Gastrocnemius medialis (tissue), 4 donors: ENCODE results near the gene CXXC5.
"Not testable (repeated sequence)": the region's sequence is repeated elsewhere in the genome, so short reads cannot be mapped to it uniquely, and the experiment has no call there.

Experiments
- CTCF ChIP-seq, 5 experiments: fragments of 450-650 bp in 3 of 5; fragments of 200-600 bp in 2 of 5; sonication (generic) in 2 of 5; IDR thresholded peaks in 4 of 5; conservative IDR thresholded peaks in 1 of 5; 1 replicate in 4 of 5; 2 replicates in 1 of 5; pipeline ENCODE4 v1.5.1; 2016 to 2019; ENCODE audit warnings: antibody characterized with exemption in 5 of 5, mild to moderate bottlenecking in 3 of 5, moderate library complexity in 3 of 5
- POLR2A ChIP-seq, 2 donors: fragments of 450-650 bp; IDR thresholded peaks; one replicate each; pipeline ENCODE4 v1.6.1; 2017; ENCODE audit warnings: antibody characterized with exemption in 2 of 2, mild to moderate bottlenecking in 2 of 2, moderate library complexity in 2 of 2

DNA sequence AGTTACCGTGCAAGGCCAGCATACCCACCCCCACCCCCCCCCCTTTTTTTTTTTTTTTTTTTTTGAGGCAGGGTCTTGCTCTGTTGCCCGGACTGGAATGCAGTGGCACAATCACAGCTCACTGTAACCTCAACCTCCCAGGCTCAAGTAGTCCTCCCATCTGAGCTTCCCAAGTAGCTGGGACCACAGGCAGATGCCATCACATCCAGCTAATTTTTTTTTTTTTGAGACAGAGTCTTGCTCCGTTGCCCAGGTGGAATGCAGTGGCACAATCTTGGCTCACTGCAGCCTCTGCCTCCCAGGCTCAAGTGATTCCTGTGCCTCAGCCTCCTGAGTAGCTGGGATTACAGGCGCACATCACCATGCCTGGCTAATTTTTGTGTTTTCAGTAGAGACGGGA is 22.8 kb upstream of the CXXC5 start:
- TF ChIP-seq CTCF (IDR thresholded peaks at IDR 0.05 in 4 of 5, conservative IDR thresholded peaks at IDR 0.05 in 1 of 5); POLR2A (IDR thresholded peaks at IDR 0.05): not testable (repeated sequence)
